HG03442 (cell line): ENCODE data around the gene CPSF4L.
"Not testable (repeated sequence)": the region's sequence is repeated elsewhere in the genome, so short reads cannot be mapped to it uniquely, and the experiment has no call there.

Source experiments
- ATAC-seq: cut with Tn5 transposase; IDR thresholded peaks from one replicate; pipeline ENCODE4 v1.9.1; 2021; ENCODE audit warnings: mild to moderate bottlenecking, moderate library complexity; ENCODE audit not compliant: unreplicated experiment

The CPSF4L gene

GRCh38 chr17:73269791-73270190 is 8.1 kb upstream of the CPSF4L start:
- no peak for ATAC-seq

GRCh38 chr17:73269329-73269615 is 7.6 kb upstream of the CPSF4L start:
- no peak for ATAC-seq

- ATAC-seq = no peak
These were observed 7.1 kb upstream of the CPSF4L start for GRCh38 chr17:73268582-73269328.

- no peak for ATAC-seq
These were observed 6.2 kb upstream of the CPSF4L start for GRCh38 chr17:73267648-73268537.

GRCh38 chr17:73266796-73267195 is 5.1 kb upstream of the CPSF4L start:
- ATAC-seq = no peak

GRCh38 chr17:73265646-73266640 is 4.3 kb upstream of the CPSF4L start:
- ATAC-seq = no peak

- ATAC-seq = not testable (repeated sequence)
These were observed 2.8 kb upstream of the CPSF4L start for GRCh38 chr17:73264448-73264847.

- ATAC-seq = no peak
These were observed 1.3 kb upstream of the CPSF4L start for GRCh38 chr17:73262676-73263642.

- no peak for ATAC-seq
These were observed 434 bp upstream of the CPSF4L start for GRCh38 chr17:73261952-73262675.

- no peak for ATAC-seq
These were observed 4.2 kb downstream of the CPSF4L start for GRCh38 chr17:73257516-73257915.

- no peak for ATAC-seq
These were observed 5.5 kb downstream of the CPSF4L start for GRCh38 chr17:73256220-73256619.

- ATAC-seq = no peak
These were observed 6.0 kb downstream of the CPSF4L start for GRCh38 chr17:73255671-73256181.

- no peak for ATAC-seq
These were observed 9.8 kb downstream of the CPSF4L start for GRCh38 chr17:73251871-73252270.

- no peak for ATAC-seq
These were observed 10.6 kb downstream of the CPSF4L start for GRCh38 chr17:73250851-73251640.

- no peak for ATAC-seq
These were observed 12.0 kb downstream of the CPSF4L start for GRCh38 chr17:73249700-73250099.

GRCh38 chr17:73248532-73248931 is 13.1 kb downstream of the CPSF4L start:
- no peak for ATAC-seq

GRCh38 chr17:73247726-73248125 is 14.0 kb downstream of the CPSF4L start:
- no peak for ATAC-seq

GRCh38 chr17:73240561-73240960 is 21.1 kb downstream of the CPSF4L start:
- ATAC-seq = no peak
